Psoas muscle (tissue), 8 donors: ENCODE results near the gene APOA4. TPM values are rescaled to one million over a fixed set of nuclear protein-coding genes. Genes with fewer than 3 reads are reported as not detected.

Experiments
- ATAC-seq, 4 donors: fragments of 200-7000 bp; cut with Tn5 transposase; one replicate each; pipeline ENCODE4 v1.9.1; 2020; ENCODE audit warnings: moderate library complexity in 3 of 4, mild to moderate bottlenecking in 2 of 4
- DNase-seq, 2 donors: peaks; one replicate each; pipeline ENCODE4 v3.0.0-alpha.2; 2020
- H3K27ac ChIP-seq: fragments of 200-600 bp; one replicate; pipeline ENCODE4 v1.8.0; 2022
- H3K27me3 ChIP-seq, 3 donors: fragments of 200-600 bp in 1 of 3; one replicate each; pipeline versions ENCODE4 v1.6.1 to v1.8.0; 2013 to 2022; ENCODE audit warnings: low read length in 2 of 3, mild to moderate bottlenecking in 2 of 3, moderate library complexity in 1 of 3; ENCODE audit not compliant: insufficient read depth in 3 of 3
- H3K36me3 ChIP-seq, 2 donors: fragments of 200-600 bp in 1 of 2; one replicate each; pipeline versions ENCODE4 v1.6.1 to v1.8.0; 2013 to 2022; ENCODE audit warnings: low read depth in 1 of 2, mild to moderate bottlenecking in 1 of 2, moderate library complexity in 1 of 2; ENCODE audit not compliant: insufficient read depth in 1 of 2
- H3K4me1 ChIP-seq: fragments of 200-600 bp; one replicate; pipeline ENCODE4 v1.8.0; 2022
- H3K4me3 ChIP-seq: fragments of 200-600 bp; one replicate; pipeline ENCODE4 v1.8.0; 2022; ENCODE audit warnings: mild to moderate bottlenecking
- H3K9me3 ChIP-seq: fragments of 200-600 bp; one replicate; pipeline ENCODE4 v1.8.0; 2022
- CTCF ChIP-seq: fragments of 200-600 bp; IDR thresholded peaks from one replicate; pipeline ENCODE4 v1.8.0; 2022; ENCODE audit warnings: antibody characterized with exemption
- WGBS, 3 donors: extraction: QIAGEN DNeasy Blood & Tissue Kit; methylation state at CpG; one replicate each; pipeline versions ENCODE4 v1.1.6 to v1.1.7; 2013; 5-methylcytosine and 5-hydroxymethylcytosine counted together
- intact Hi-C, 2 donors: fragments of 100-400 bp; cut with DNase I; formaldehyde crosslinking; loops; one replicate each; pipeline versions ENCODE4 v1.11.0 to v1.14.2; 2022
- polyA plus RNA-seq, 3 donors: library from polyadenylated mRNA; stranded (reverse); fragments of 200-250 nt; gene quantifications; one replicate each; pipeline ENCODE4 v1.2.3, GENCODE V29; 2013
- total RNA-seq, 4 donors: library from RNA; stranded (reverse); fragmentation: NEBNext Ultra II Directional in 2 of 4; extraction: Animal tissue kit (Norgen Biotek cat#: 25700) in 2 of 4; gene quantifications; one replicate each; pipeline versions ENCODE4 v1.2.1 to v1.2.4, GENCODE V29; 2021 to 2023
- donor health status: healthy with polysubstance abuse.
- donor health status: DM: no; HTN: no; CAD: no; lungs with moderate emphysema.
- donor health status: Bipolar disorder and iron deficiency.
- donor health status: healthy.
- donor health status: DM: yes; HTN: yes; CAD: no.
- donor health status: DM: no; HTN: no; CAD: no.
- donor health status: DM: no; HTN: no; CAD: no.
- donor health status: DM: yes; HTN: yes; CAD: no.

APOA4 gene
- total and polyA plus RNA-seq, 7 donors: 0.44 to 6.0 (median 0.50) TPM; not detected in 4

DNA sequence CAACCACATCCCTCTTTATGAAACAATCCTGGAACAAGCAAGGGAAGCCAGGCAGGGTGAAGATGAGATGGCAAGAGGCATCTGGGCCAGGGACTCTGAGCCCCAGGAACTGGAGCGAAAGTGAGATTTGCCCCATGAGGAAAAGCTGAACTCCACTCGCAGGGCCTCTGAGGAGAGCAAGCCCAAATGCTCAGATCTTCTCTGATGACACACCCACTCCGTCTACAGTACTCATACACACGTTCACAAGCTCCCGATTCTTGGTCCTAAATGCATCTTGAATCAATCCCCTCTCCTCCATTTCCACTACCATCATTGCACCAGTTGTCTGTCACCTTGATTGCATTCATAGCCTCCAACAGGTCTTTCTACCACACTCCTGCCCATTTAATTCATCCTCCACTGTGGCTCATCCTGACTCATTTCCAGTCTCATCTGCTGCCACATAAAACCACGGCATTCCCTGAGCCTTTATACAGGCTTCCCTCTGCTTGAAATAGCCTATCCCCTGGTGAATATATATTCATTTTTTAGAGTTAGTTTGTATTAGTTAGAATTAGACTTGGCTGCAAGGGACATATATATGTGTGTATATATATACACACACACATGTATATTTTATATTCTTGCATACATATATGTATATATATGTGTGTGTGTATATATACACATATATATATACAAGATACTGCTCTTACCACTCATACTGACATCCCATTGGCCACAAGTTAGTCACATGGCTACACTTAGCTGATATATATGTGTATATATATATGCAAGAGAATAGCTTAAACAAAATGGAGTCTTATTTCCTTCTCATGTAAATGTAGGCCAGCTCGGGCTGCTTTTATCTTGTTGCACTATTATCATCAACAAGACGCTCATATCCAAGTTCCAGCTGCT lies 30.0 kb downstream of the APOA4 start:
- Histone ChIP-seq H3K27me3 (no peaks in the 10 kb centered on the region), H3K36me3 (no peaks in the 10 kb centered on the region), H3K4me1 (no peaks in the 10 kb centered on the region), H3K27ac (no peak overlapping the region), H3K4me3 (no peak overlapping the region), H3K9me3 (no peaks in the 10 kb centered on the region)
- TF ChIP-seq CTCF: no peak
- 66 to 80% (median 69%) methylated on average over 8 of the region's 8 CpGs for WGBS, 3 donors
- intact Hi-C loops: loop anchor here in 1 of 2 donors (5.0 kb wide), 2 partner anchors 44 to 314 kb away; partner anchors contain the start of gene APOA1
- ATAC-seq: no peak
- no peak for DNase-seq

GRCh38 chr11:116792144-116792868 lies 30.8 kb downstream of the APOA4 start:
- WGBS, 3 donors: 66 to 78% (median 70%) methylated on average over 8 of the region's 8 CpGs
- H3K27ac ChIP-seq: no peak overlapping the region
- intact Hi-C loops: loop anchor here in 1 of 2 donors (5.0 kb wide), 2 partner anchors 45 to 315 kb away; partner anchors contain the start of gene APOA1
- no peaks in the 10 kb centered on the region for H3K4me1 ChIP-seq
- no peaks in the 10 kb centered on the region for H3K27me3 ChIP-seq
- TF ChIP-seq CTCF: no peak
- H3K9me3 ChIP-seq: no peaks in the 10 kb centered on the region
- H3K36me3 ChIP-seq: no peaks in the 10 kb centered on the region
- ATAC-seq (no peak), DNase-seq (no peak)
- no peak overlapping the region for H3K4me3 ChIP-seq

- DNase-seq (no peak), ATAC-seq (no peak)
- TF ChIP-seq CTCF: no peak
- intact Hi-C loops: loop anchor here (1.0 to 5.0 kb wide), 4 partner anchors 44 to 316 kb away; partner anchors contain the start of gene APOA1 (in 1 of the 2)
- H3K27ac ChIP-seq: no peak within 1 kb of the TSS
- H3K27me3 ChIP-seq: no peaks in the 10 kb centered on the region
- peak within 1 kb of the TSS; percentile 38 for H3K4me3 ChIP-seq
- H3K4me1 ChIP-seq: peaks cover 4% of the 10 kb centered on the region
- 82 to 90% (median 87%) methylated on average over 7 of the region's 7 CpGs for WGBS, 3 donors
- H3K9me3 ChIP-seq: no peaks in the 10 kb centered on the region
- H3K36me3 ChIP-seq: peaks cover 0 to 1% of the 10 kb centered on the region in 2 donors
Observed at GRCh38 chr11:116791813-116792143, 31.3 kb downstream of the APOA4 start, which contains the start of gene APOA5. TSS of gene APOA5 (minus strand) at chr11:116791879. CDS start at chr11:116791860, 19 bp downstream.

- DNase-seq (peak; percentile 75 to 88), ATAC-seq (peak; percentile 74 to 81 (median 78))
- H3K36me3 ChIP-seq: peaks cover 0 to 7% of the 10 kb centered on the region in 2 donors
- 17 to 29% (median 21%) methylated on average over 28 to 31 of the region's 31 CpGs for WGBS, 3 donors
- peaks cover 10% of the 10 kb centered on the region for H3K4me1 ChIP-seq
- peak; percentile 90 for TF ChIP-seq CTCF
- no peaks in the 10 kb centered on the region for H3K9me3 ChIP-seq
- no peak overlapping the region for H3K27ac ChIP-seq
- H3K27me3 ChIP-seq: no peaks in the 10 kb centered on the region
- peak overlapping the region; percentile 38 for H3K4me3 ChIP-seq
- intact Hi-C loops: loop anchor here (1.0 to 5.0 kb wide), 4 partner anchors 44 to 316 kb away; partner anchors contain the start of gene APOA1 (in 1 of the 2)
Observed at GRCh38 chr11:116791002-116791812, 31.9 kb downstream of the APOA4 start.
